Activated naive CD8-positive, alpha-beta T cell treated with anti-CD3 and anti-CD28 coated beads, Interleukin-2, amount 10 ng/mL, durations not matched to agents 7 days and 5 days (primary cell): ENCODE measurements around the gene APBA2. TPM values are rescaled to one million over a fixed set of nuclear protein-coding genes. Genes with fewer than 3 reads are reported as not detected.
"Not testable (repeated sequence)": the region's sequence is repeated elsewhere in the genome, so short reads cannot be mapped to it uniquely, and the experiment has no call there.

Source experiments
- ATAC-seq: fragments of 150-1000 bp; cut with Tn5 transposase; one replicate; pipeline ENCODE4 v1.10.0; 2021; ENCODE audit warnings: low read depth, moderate library complexity
- POLR2A ChIA-PET: fragments of 350-600 bp; sonication (Branson Sonifier 250); formaldehyde crosslinking; loops from one replicate; lab custom pipeline; 2021; ENCODE audit warnings: antibody characterized with exemption; lab: Charles Lee
- DNase-seq: peaks from one replicate; pipeline ENCODE4 v3.0.0; 2021
- H3K27ac Mint-ChIP-seq: one replicate; pipeline ENCODE4 v1.8.0; 2022; ENCODE audit warnings: mild to moderate bottlenecking, mixed read lengths
- H3K27me3 Mint-ChIP-seq: one replicate; pipeline ENCODE4 v1.8.0; 2022; ENCODE audit warnings: mild to moderate bottlenecking, moderate library complexity, mixed read lengths
- H3K36me3 Mint-ChIP-seq: one replicate; pipeline ENCODE4 v1.8.0; 2021; ENCODE audit warnings: mild to moderate bottlenecking, mixed read lengths
- H3K4me1 Mint-ChIP-seq: one replicate; pipeline ENCODE4 v1.8.0; 2021; ENCODE audit warnings: mixed read lengths
- H3K4me3 Mint-ChIP-seq: one replicate; pipeline ENCODE4 v1.8.0; 2022; ENCODE audit warnings: mild to moderate bottlenecking, moderate library complexity, mixed read lengths
- H3K9me3 Mint-ChIP-seq: one replicate; pipeline ENCODE4 v1.8.0; 2021; ENCODE audit warnings: mixed read lengths
- total RNA-seq, 2 experiments: library from RNA; stranded (reverse); gene quantifications; one replicate each; pipeline ENCODE4 v1.2.3, GENCODE V29; 2021

Gene APBA2
- 10 to 100 TPM; 65.1 to 66.0 TPM for total RNA-seq

- peaks cover 33% of the 10 kb centered on the region for H3K4me1 Mint-ChIP-seq
- peaks cover 1% of the 10 kb centered on the region for H3K36me3 Mint-ChIP-seq
- DNase-seq, result peak; percentile 77
- POLR2A ChIA-PET, result interaction anchor here (0.9 to 1.6 kb wide), 2 partner anchors 33 to 52 kb away, joined by 3 to 6 read pairs; no protein-coding TSS in a partner anchor
- ATAC-seq, result peak; percentile 58
- H3K27me3 Mint-ChIP-seq, result no peaks in the 10 kb centered on the region
- H3K27ac Mint-ChIP-seq, result peak within 1 kb of the TSS; percentile 64
- H3K4me3 Mint-ChIP-seq, result peak within 1 kb of the TSS; percentile 87
- H3K9me3 Mint-ChIP-seq, result no peaks in the 10 kb centered on the region
Observed at GRCh38 chr15:28885630-28886430, at the start of gene APBA2. TSS of gene APBA2 (plus strand) at chr15:28885974. CDS start at chr15:29053885, 167,911 bp downstream.

GRCh38 chr15:28840285-28840684 is 45.5 kb upstream of the APBA2 start:
- H3K27me3 Mint-ChIP-seq, H3K27ac Mint-ChIP-seq, DNase-seq, H3K36me3 Mint-ChIP-seq, H3K9me3 Mint-ChIP-seq, POLR2A ChIA-PET, H3K4me3 Mint-ChIP-seq, ATAC-seq, H3K4me1 Mint-ChIP-seq: not testable (repeated sequence)

GRCh38 chr15:28842210-28842609 is 43.6 kb upstream of the APBA2 start:
- H3K27ac Mint-ChIP-seq, ATAC-seq, DNase-seq, H3K4me1 Mint-ChIP-seq, H3K9me3 Mint-ChIP-seq, H3K4me3 Mint-ChIP-seq, H3K36me3 Mint-ChIP-seq, POLR2A ChIA-PET, H3K27me3 Mint-ChIP-seq: not testable (repeated sequence)

GRCh38 chr15:28843520-28843919 is 42.3 kb upstream of the APBA2 start:
- H3K9me3 Mint-ChIP-seq, H3K27ac Mint-ChIP-seq, H3K4me3 Mint-ChIP-seq, DNase-seq, POLR2A ChIA-PET, H3K36me3 Mint-ChIP-seq, ATAC-seq, H3K27me3 Mint-ChIP-seq: not testable (repeated sequence)
- H3K4me1 Mint-ChIP-seq, result peaks cover 15% of the 10 kb centered on the region

- peaks cover 15% of the 10 kb centered on the region for H3K4me1 Mint-ChIP-seq
- DNase-seq, H3K27ac Mint-ChIP-seq, H3K4me3 Mint-ChIP-seq, POLR2A ChIA-PET, H3K27me3 Mint-ChIP-seq, H3K36me3 Mint-ChIP-seq, H3K9me3 Mint-ChIP-seq, ATAC-seq: not testable (repeated sequence)
Observed at GRCh38 chr15:28844147-28844546, 41.6 kb upstream of the APBA2 start.

- H3K4me3 Mint-ChIP-seq, result peak overlapping the region; percentile 42
- H3K9me3 Mint-ChIP-seq, H3K36me3 Mint-ChIP-seq, H3K27me3 Mint-ChIP-seq, DNase-seq, POLR2A ChIA-PET: not testable (repeated sequence)
- peak; percentile 99 for ATAC-seq
- H3K4me1 Mint-ChIP-seq, result peaks cover 15% of the 10 kb centered on the region
- H3K27ac Mint-ChIP-seq, result peak overlapping the region; percentile 77
Observed at GRCh38 chr15:28847247-28847646, 38.5 kb upstream of the APBA2 start.

- DNase-seq, H3K9me3 Mint-ChIP-seq, POLR2A ChIA-PET, H3K27me3 Mint-ChIP-seq, ATAC-seq, H3K36me3 Mint-ChIP-seq: not testable (repeated sequence)
- Mint-ChIP-seq H3K4me3 (peak overlapping the region; percentile 25), H3K4me1 (peaks cover 15% of the 10 kb centered on the region), H3K27ac (peak overlapping the region; percentile 77)
Observed at GRCh38 chr15:28847959-28848358, 37.8 kb upstream of the APBA2 start.

- H3K27me3 Mint-ChIP-seq, POLR2A ChIA-PET, H3K9me3 Mint-ChIP-seq, DNase-seq, ATAC-seq, H3K36me3 Mint-ChIP-seq: not testable (repeated sequence)
- Mint-ChIP-seq H3K27ac (peak within 1 kb of the TSS; percentile 77), H3K4me1 (peaks cover 15% of the 10 kb centered on the region), H3K4me3 (peak within 1 kb of the TSS; percentile 25)
Observed at GRCh38 chr15:28848521-28848920, 37.3 kb upstream of the APBA2 start, which contains the start of gene GOLGA6L7. TSS of gene GOLGA6L7 (minus strand) at chr15:28848644. CDS start at chr15:28848549, 95 bp downstream.

GRCh38 chr15:28849271-28849670 is 36.5 kb upstream of the APBA2 start:
- H3K4me3 Mint-ChIP-seq, DNase-seq, POLR2A ChIA-PET, H3K27ac Mint-ChIP-seq, H3K36me3 Mint-ChIP-seq, H3K9me3 Mint-ChIP-seq, ATAC-seq, H3K27me3 Mint-ChIP-seq: not testable (repeated sequence)
- peaks cover 15% of the 10 kb centered on the region for H3K4me1 Mint-ChIP-seq

GRCh38 chr15:28849766-28850165 is 36.0 kb upstream of the APBA2 start:
- ATAC-seq, H3K27me3 Mint-ChIP-seq, H3K27ac Mint-ChIP-seq, H3K4me3 Mint-ChIP-seq, DNase-seq, H3K9me3 Mint-ChIP-seq, POLR2A ChIA-PET, H3K36me3 Mint-ChIP-seq: not testable (repeated sequence)
- peaks cover 17% of the 10 kb centered on the region for H3K4me1 Mint-ChIP-seq

- H3K27me3 Mint-ChIP-seq, H3K4me3 Mint-ChIP-seq, H3K27ac Mint-ChIP-seq, H3K36me3 Mint-ChIP-seq, H3K4me1 Mint-ChIP-seq, POLR2A ChIA-PET, ATAC-seq, H3K9me3 Mint-ChIP-seq, DNase-seq: not testable (repeated sequence)
Observed at GRCh38 chr15:28853654-28854053, 32.1 kb upstream of the APBA2 start.

- ATAC-seq, H3K27ac Mint-ChIP-seq, DNase-seq, H3K36me3 Mint-ChIP-seq, H3K4me3 Mint-ChIP-seq, H3K4me1 Mint-ChIP-seq, POLR2A ChIA-PET, H3K9me3 Mint-ChIP-seq, H3K27me3 Mint-ChIP-seq: not testable (repeated sequence)
Observed at GRCh38 chr15:28854578-28854977, 31.2 kb upstream of the APBA2 start.

- POLR2A ChIA-PET, result no interaction called here
- Mint-ChIP-seq H3K9me3 (no peaks in the 10 kb centered on the region), H3K27ac (no peak overlapping the region), H3K36me3 (peaks cover 2% of the 10 kb centered on the region), H3K4me3 (no peak overlapping the region), H3K27me3 (no peaks in the 10 kb centered on the region), H3K4me1 (no peaks in the 10 kb centered on the region)
- ATAC-seq, result no peak
- DNase-seq, result no peak
Observed at GRCh38 chr15:28861031-28861534, 24.7 kb upstream of the APBA2 start.
